DND-41 (cell line): ENCODE results near the gene MPP2.

Source experiments
- ATAC-seq: fragments of 200-7000 bp; cut with Tn5 transposase; 3 replicates; pipeline ENCODE4 v1.9.1; 2021; ENCODE audit warnings: low read depth; ENCODE audit not compliant: insufficient read depth
- DNase-seq: peaks from one replicate; pipeline ENCODE4 v3.0.0-alpha.2; 2020
- H2AFZ ChIP-seq: 2 replicates; pipeline ENCODE4 v1.6.0; 2012; ENCODE audit warnings: low read depth, low read length
- H3K27ac ChIP-seq: 2 replicates; pipeline ENCODE4 v1.5.1; 2012; ENCODE audit warnings: low read length, inconsistent platforms
- H3K27me3 ChIP-seq: fragments of 200-600 bp; sonication (generic); 2 replicates; pipeline ENCODE4 v1.6.0; 2012; ENCODE audit warnings: low read length, mild to moderate bottlenecking, inconsistent platforms; ENCODE audit not compliant: insufficient read depth, poor library complexity
- H3K36me3 ChIP-seq: 2 replicates; pipeline ENCODE4 v1.5.1; 2012; ENCODE audit warnings: low read length, inconsistent platforms; ENCODE audit not compliant: insufficient read depth
- H3K4me1 ChIP-seq: 2 replicates; pipeline ENCODE4 v1.5.1; 2012; ENCODE audit warnings: mild to moderate bottlenecking, low read length; ENCODE audit not compliant: insufficient read depth
- H3K4me2 ChIP-seq: 2 replicates; pipeline ENCODE4 v1.6.0; 2012; ENCODE audit warnings: mild to moderate bottlenecking, moderate library complexity, low read length, inconsistent platforms; ENCODE audit not compliant: insufficient read depth
- H3K4me3 ChIP-seq, 2 experiments: fragments of 200-600 bp in 1 of 2; shearing (Covaris generic) in 1 of 2; 2 replicates each; pipeline ENCODE4 v1.5.1; 2012 to 2016; ENCODE audit warnings: inconsistent platforms in 2 of 2, low read length in 2 of 2, mild to moderate bottlenecking in 2 of 2, low read depth in 1 of 2, moderate library complexity in 1 of 2
- H3K79me2 ChIP-seq: 2 replicates; pipeline ENCODE4 v1.6.0; 2012; ENCODE audit warnings: low read length, inconsistent platforms; ENCODE audit not compliant: insufficient read depth
- H3K9ac ChIP-seq: 2 replicates; pipeline ENCODE4 v1.6.0; 2012; ENCODE audit warnings: low read depth, mild to moderate bottlenecking, inconsistent platforms, low read length, moderate library complexity
- H3K9me3 ChIP-seq: 2 replicates; pipeline ENCODE4 v1.5.1; 2012; ENCODE audit warnings: low read length, moderate library complexity, mild to moderate bottlenecking, inconsistent platforms; ENCODE audit not compliant: insufficient read depth, severe bottlenecking
- H4K20me1 ChIP-seq: 2 replicates; pipeline ENCODE4 v1.6.0; 2012; ENCODE audit warnings: low read length; ENCODE audit not compliant: insufficient read depth
- CTCF ChIP-seq: IDR thresholded peaks from 2 replicates; pipeline ENCODE4 v1.5.1; 2012; ENCODE audit warnings: borderline replicate concordance, low read length, moderate library complexity, mild to moderate bottlenecking; ENCODE audit not compliant: poor library complexity, severe bottlenecking; ENCODE audit errors: extremely low read depth
- EZH2 ChIP-seq: IDR thresholded peaks from 3 replicates; pipeline ENCODE4 v1.6.1; 2012; ENCODE audit warnings: borderline replicate concordance, low read depth, mild to moderate bottlenecking, moderate library complexity, low read length, inconsistent platforms; ENCODE audit not compliant: severe bottlenecking

Gene MPP2

GRCh38 chr17:43830510-43831140 lies 76.7 kb downstream of the MPP2 start:
- ATAC-seq = no peak
- no peaks in the 10 kb centered on the region for H3K36me3 ChIP-seq

GRCh38 chr17:43829738-43830137 lies 77.6 kb downstream of the MPP2 start:
- no peaks in the 10 kb centered on the region for H3K36me3 ChIP-seq
- no peaks in the 10 kb centered on the region for H3K9me3 ChIP-seq
- no peaks in the 10 kb centered on the region for H4K20me1 ChIP-seq
- H3K27me3 ChIP-seq = peaks cover 17% of the 10 kb centered on the region
- H3K4me2 ChIP-seq = no peak overlapping the region
- H2AFZ ChIP-seq = no peak overlapping the region
- H3K4me1 ChIP-seq = no peaks in the 10 kb centered on the region
- no peaks in the 10 kb centered on the region for H3K79me2 ChIP-seq
- ATAC-seq (no peak), DNase-seq (no peak)
- no peak overlapping the region for H3K27ac ChIP-seq
- no peak for TF ChIP-seq EZH2
- TF ChIP-seq CTCF = no peak
- H3K4me3 ChIP-seq = no peak overlapping the region
- H3K9ac ChIP-seq = no peak overlapping the region

More at GRCh38 chr17:43830510-43831140, 76.7 kb downstream of the MPP2 start:
- Histone ChIP-seq H3K27me3 (peaks cover 17% of the 10 kb centered on the region), H3K4me2 (no peak overlapping the region), H3K79me2 (no peaks in the 10 kb centered on the region), H3K9me3 (no peaks in the 10 kb centered on the region), H4K20me1 (no peaks in the 10 kb centered on the region), H3K4me3 (no peak overlapping the region), H3K27ac (no peak overlapping the region), H3K4me1 (no peaks in the 10 kb centered on the region), H2AFZ (no peak overlapping the region), H3K9ac (no peak overlapping the region)
- DNase-seq = no peak
- TF ChIP-seq CTCF (no peak), EZH2 (no peak)

DNA sequence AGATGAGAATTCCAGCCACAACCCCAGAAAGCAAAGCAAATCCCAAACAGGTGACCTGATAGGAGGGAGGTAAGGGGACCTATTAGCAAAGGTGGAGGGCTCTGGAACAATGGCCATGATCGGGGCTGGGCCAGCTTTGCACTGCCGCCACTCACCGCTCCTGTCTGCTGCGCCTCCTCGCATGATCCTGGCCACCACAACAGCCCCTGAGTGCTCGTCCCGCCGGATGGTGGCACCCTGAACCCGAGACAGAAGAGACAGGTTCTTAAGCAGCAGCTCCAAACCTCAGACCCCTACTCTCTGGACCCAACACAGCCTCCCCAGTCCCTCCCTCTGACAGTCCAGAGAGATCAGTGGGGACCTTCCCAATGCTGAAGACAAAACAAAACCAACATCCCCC lies 79.7 kb downstream of the MPP2 start:
- Histone ChIP-seq H3K4me3 (no peak overlapping the region), H3K79me2 (no peaks in the 10 kb centered on the region), H2AFZ (no peak overlapping the region), H3K9me3 (no peaks in the 10 kb centered on the region), H3K36me3 (no peaks in the 10 kb centered on the region), H3K4me2 (no peak overlapping the region), H4K20me1 (no peaks in the 10 kb centered on the region), H3K27me3 (peaks cover 17% of the 10 kb centered on the region), H3K27ac (no peak overlapping the region), H3K4me1 (no peaks in the 10 kb centered on the region), H3K9ac (no peak overlapping the region)
- ATAC-seq = no peak
- no peak for DNase-seq
- TF ChIP-seq EZH2 (no peak), CTCF (no peak)
